ENCODE results near the gene GNAO1.
"Not testable (repeated sequence)": the region's sequence is repeated elsewhere in the genome, so short reads cannot be mapped to it uniquely, and the experiment has no call there.

GNAO1 gene

DNA sequence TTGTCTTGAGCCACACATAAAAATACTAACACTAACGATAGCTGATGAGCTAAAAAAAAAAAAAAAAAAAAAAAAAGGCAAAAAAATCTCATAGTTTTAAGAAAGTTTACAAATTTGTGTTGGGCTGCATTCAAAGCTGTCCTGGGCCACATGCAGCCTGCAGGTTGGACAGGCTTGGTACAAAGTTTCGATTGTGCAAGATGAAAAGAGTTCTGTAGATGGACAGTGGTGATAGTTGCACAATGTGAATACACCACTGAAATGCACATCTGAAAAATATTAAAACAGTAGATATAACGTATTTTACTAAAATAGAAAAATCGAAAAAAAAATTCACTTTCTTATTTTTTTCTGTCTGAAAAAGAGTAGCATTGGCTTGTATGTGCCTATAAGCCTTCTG, 191.2 kb downstream of the GNAO1 start:
- no peak overlapping the region for H3K4me3 ChIP-seq (ENCODE audit: low read depth, low read length)
- H3K9ac ChIP-seq (ENCODE audit: low read depth, low read length), result no peak overlapping the region
- H3K9me3 ChIP-seq (ENCODE audit: control insufficient read depth, insufficient read depth, low read length), result peaks cover 13% of the 10 kb centered on the region
- H3K27me3 ChIP-seq (ENCODE audit: control insufficient read depth, insufficient read depth, low read length), result no peaks in the 10 kb centered on the region
- H3K27ac ChIP-seq (ENCODE audit: low read depth, low read length), result no peak overlapping the region
- H3K36me3 ChIP-seq (ENCODE audit: control insufficient read depth, insufficient read depth, low read length), result peaks cover 18% of the 10 kb centered on the region; the same call in 1 of the 2 replicates
- H3K4me1 ChIP-seq (ENCODE audit: control insufficient read depth, insufficient read depth, low read length), result no peaks in the 10 kb centered on the region

DNA sequence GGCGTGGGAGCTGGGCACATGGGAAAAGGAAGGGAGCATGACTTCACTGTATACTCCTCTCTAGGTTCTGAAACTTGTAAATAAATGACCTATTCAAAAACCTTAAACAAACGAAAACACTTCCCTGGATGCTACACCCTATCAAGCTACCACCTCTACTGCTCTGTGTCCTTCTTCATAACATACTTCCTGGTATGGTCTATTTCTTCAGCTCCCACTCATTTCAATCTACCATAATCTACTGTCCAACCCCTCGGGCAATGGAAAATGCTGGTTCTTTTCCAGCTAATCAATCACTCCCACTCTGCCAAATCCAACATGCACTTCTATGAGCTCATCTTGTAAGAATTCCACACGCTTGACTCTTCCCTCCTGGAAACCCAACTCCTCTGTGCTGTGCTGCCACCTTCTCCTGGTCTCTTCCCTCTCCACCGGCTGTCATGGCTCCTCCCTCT, 191.6 kb downstream of the GNAO1 start:
- Histone ChIP-seq H3K27ac (ENCODE audit: low read depth, low read length) (no peak overlapping the region), H3K9ac (ENCODE audit: low read depth, low read length) (no peak overlapping the region), H3K9me3 (ENCODE audit: control insufficient read depth, insufficient read depth, low read length) (peaks cover 13% of the 10 kb centered on the region), H3K27me3 (ENCODE audit: control insufficient read depth, insufficient read depth, low read length) (no peaks in the 10 kb centered on the region), H3K4me3 (ENCODE audit: low read depth, low read length) (no peak overlapping the region), H3K36me3 (ENCODE audit: control insufficient read depth, insufficient read depth, low read length) (peaks cover 20% of the 10 kb centered on the region; the same call in 1 of the 2 replicates), H3K4me1 (ENCODE audit: control insufficient read depth, insufficient read depth, low read length) (no peaks in the 10 kb centered on the region)

DNA sequence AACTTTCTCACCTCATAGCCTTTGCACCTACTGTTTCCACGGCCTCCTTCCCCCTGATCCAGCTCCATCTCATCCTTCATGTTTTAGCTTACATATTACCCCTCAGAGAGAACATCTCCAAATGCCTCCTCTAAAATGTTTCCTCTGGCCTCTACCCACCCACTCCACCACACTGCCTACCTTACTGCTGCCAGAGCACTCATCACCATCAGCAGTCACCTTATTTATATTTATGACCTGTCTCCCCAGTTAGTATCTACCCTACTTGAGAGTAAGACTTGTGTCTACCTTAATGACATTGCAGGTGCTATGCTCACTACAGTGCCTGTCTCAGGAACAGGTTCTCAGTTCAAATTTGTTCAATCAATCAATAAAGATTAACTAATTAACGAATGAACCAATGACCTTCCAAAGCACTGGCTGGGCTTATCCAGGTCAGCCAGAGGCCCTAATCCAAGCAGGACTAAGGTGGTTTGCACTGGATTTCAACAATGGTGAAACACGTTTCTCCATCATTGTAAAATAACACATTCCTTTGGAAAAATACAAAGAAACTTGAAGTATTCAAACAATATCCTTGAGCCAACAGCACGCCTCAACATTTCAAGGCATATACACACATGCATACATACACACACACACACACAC, 192.9 kb downstream of the GNAO1 start:
- Histone ChIP-seq H3K4me3 (ENCODE audit: low read depth, low read length) (no peak overlapping the region), H3K9me3 (ENCODE audit: control insufficient read depth, insufficient read depth, low read length) (peaks cover 13% of the 10 kb centered on the region), H3K4me1 (ENCODE audit: control insufficient read depth, insufficient read depth, low read length) (no peaks in the 10 kb centered on the region), H3K36me3 (ENCODE audit: control insufficient read depth, insufficient read depth, low read length) (peaks cover 28% of the 10 kb centered on the region), H3K27ac (ENCODE audit: low read depth, low read length) (no peak overlapping the region), H3K27me3 (ENCODE audit: control insufficient read depth, insufficient read depth, low read length) (no peaks in the 10 kb centered on the region), H3K9ac (ENCODE audit: low read depth, low read length) (no peak overlapping the region)

DNA sequence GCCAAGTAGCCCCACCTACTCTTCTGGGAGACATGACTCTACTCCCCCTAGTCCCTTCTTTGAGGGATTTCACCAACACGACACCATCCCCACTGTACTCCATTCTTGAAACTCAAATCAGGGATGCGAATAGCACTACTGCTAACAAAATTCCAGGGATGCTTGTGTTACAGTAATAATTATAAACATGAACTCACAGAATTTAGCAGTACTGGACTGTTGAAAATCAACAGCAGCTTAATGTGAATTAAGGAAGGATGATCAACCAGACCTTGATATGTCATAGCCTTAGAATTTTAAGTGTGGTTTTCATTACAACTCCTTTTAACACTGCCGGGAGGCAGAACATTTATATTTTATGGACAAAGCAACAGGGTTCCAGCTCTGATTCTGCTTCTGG, 196.1 kb downstream of the GNAO1 start:
- Histone ChIP-seq H3K4me1 (ENCODE audit: control insufficient read depth, insufficient read depth, low read length) (no peaks in the 10 kb centered on the region), H3K4me3 (ENCODE audit: low read depth, low read length) (no peak overlapping the region), H3K9me3 (ENCODE audit: control insufficient read depth, insufficient read depth, low read length) (peaks cover 4% of the 10 kb centered on the region), H3K27me3 (ENCODE audit: control insufficient read depth, insufficient read depth, low read length) (no peaks in the 10 kb centered on the region), H3K9ac (ENCODE audit: low read depth, low read length) (no peak overlapping the region), H3K36me3 (ENCODE audit: control insufficient read depth, insufficient read depth, low read length) (peaks cover 21% of the 10 kb centered on the region), H3K27ac (ENCODE audit: low read depth, low read length) (no peak overlapping the region)

DNA sequence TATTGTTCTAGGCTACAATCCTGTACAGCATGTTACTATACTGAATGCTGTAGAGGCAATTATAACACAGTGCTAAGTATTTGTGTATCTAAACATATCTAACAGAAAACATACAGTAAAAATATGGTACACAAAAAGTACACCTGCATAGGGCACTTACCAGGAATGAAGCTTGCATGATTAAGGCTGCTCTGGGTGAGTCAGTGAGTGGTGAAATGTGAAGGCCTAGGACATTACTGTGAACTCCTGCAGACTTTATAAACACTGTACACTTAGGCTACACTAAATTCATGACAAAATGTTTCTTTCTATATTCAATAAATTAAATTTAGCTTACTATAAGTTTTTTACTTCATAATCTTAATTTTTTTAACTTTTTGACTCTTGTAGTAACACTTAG, 196.9 kb downstream of the GNAO1 start:
- no peak overlapping the region for H3K9ac ChIP-seq (ENCODE audit: low read depth, low read length)
- peaks cover 4% of the 10 kb centered on the region for H3K9me3 ChIP-seq (ENCODE audit: control insufficient read depth, insufficient read depth, low read length)
- no peak overlapping the region for H3K4me3 ChIP-seq (ENCODE audit: low read depth, low read length)
- H3K27ac ChIP-seq (ENCODE audit: low read depth, low read length), result no peak overlapping the region
- H3K4me1 ChIP-seq (ENCODE audit: control insufficient read depth, insufficient read depth, low read length), result no peaks in the 10 kb centered on the region
- no peaks in the 10 kb centered on the region for H3K27me3 ChIP-seq (ENCODE audit: control insufficient read depth, insufficient read depth, low read length)
- peaks cover 21% of the 10 kb centered on the region for H3K36me3 ChIP-seq (ENCODE audit: control insufficient read depth, insufficient read depth, low read length)

DNA sequence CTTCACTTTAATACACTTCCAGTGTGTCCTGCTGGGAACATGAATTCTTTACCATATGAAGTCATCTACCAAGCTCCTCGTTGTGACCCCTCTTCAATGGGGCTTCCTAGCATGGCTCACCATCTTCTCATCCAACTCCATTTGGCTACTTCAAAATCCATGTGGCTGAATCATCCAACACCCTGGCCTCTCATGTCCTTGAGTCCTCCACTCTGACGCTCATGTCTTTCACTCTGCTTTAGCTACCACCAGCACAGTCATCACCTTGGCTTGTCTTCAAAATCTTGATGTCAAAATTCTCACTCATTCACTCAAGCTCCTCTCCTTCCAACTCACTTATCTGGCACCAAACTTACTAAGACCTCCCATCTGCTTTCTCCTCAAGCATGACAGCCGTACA, 198.3 kb downstream of the GNAO1 start:
- Histone ChIP-seq H3K9me3 (ENCODE audit: control insufficient read depth, insufficient read depth, low read length) (peaks cover 4% of the 10 kb centered on the region), H3K36me3 (ENCODE audit: control insufficient read depth, insufficient read depth, low read length) (peaks cover 21% of the 10 kb centered on the region), H3K9ac (ENCODE audit: low read depth, low read length) (no peak overlapping the region), H3K4me3 (ENCODE audit: low read depth, low read length) (no peak overlapping the region), H3K27me3 (ENCODE audit: control insufficient read depth, insufficient read depth, low read length) (no peaks in the 10 kb centered on the region), H3K27ac (ENCODE audit: low read depth, low read length) (no peak overlapping the region), H3K4me1 (ENCODE audit: control insufficient read depth, insufficient read depth, low read length) (no peaks in the 10 kb centered on the region)

DNA sequence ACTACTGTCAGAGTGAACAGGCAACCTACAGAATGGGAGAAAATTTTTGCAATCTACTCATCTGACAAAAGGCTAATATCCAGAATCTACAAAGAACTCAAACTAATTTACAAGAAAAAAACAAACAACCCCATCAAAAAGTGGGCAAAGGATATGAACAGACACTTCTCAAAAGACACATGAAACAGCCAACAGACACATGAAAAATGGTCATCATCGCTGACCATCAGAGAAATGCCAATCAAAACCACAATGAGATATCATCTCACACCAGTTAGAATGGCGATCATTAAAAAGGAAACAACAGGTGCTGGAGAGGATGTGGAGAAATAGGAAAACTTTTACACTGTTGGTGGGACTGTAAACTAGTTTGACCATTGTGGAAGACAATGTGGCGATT, 205.4 kb downstream of the GNAO1 start:
- H3K36me3 ChIP-seq (ENCODE audit: control insufficient read depth, insufficient read depth, low read length), result peaks cover 13% of the 10 kb centered on the region; the same call in 1 of the 2 replicates
- H3K4me3 ChIP-seq (ENCODE audit: low read depth, low read length); H3K27me3 ChIP-seq (ENCODE audit: control insufficient read depth, insufficient read depth, low read length); H3K9ac ChIP-seq (ENCODE audit: low read depth, low read length); H3K9me3 ChIP-seq (ENCODE audit: control insufficient read depth, insufficient read depth, low read length); H3K4me1 ChIP-seq (ENCODE audit: control insufficient read depth, insufficient read depth, low read length); H3K27ac ChIP-seq (ENCODE audit: low read depth, low read length): not testable (repeated sequence)

DNA sequence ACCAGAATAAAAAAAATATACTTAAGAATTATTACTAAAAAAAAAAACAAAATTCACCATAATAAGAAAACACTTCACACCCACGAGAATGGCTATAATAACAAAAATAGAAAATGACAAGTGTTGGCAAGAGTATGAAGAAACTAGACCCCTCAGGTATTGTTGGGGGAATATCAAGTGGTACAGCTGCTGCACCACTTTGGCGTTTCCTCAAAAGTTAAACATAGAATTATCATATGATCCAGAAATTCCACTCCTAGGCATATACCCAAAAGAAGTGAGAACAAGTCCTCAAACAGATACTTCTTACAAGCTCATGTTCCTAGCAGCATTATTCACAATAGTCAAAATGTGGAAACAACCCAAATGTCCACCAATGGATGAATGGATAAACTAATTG, 207.8 kb downstream of the GNAO1 start:
- Histone ChIP-seq H3K27me3 (ENCODE audit: control insufficient read depth, insufficient read depth, low read length) (no peaks in the 10 kb centered on the region), H3K9me3 (ENCODE audit: control insufficient read depth, insufficient read depth, low read length) (no peaks in the 10 kb centered on the region), H3K9ac (ENCODE audit: low read depth, low read length) (no peak overlapping the region), H3K27ac (ENCODE audit: low read depth, low read length) (no peak overlapping the region), H3K36me3 (ENCODE audit: control insufficient read depth, insufficient read depth, low read length) (peaks cover 32% of the 10 kb centered on the region), H3K4me3 (ENCODE audit: low read depth, low read length) (no peak overlapping the region), H3K4me1 (ENCODE audit: control insufficient read depth, insufficient read depth, low read length) (no peaks in the 10 kb centered on the region)

DNA sequence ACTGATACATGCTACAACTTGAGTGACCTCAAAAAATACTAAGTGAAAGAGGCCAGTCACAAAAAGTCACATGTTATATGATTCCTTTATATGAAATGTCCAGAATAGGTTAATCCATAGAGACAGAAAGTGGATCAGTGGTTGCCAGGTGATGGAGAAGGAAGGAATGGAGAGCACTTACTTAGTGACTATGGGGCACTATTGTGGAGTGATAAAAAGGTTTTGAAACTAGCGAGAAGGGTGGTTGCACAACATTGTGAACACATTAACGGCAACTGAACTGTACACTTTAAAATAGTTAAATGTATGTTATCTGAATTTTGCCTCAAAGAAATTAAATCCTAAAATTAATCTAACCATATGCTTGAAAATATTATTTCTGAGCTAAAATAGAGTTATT, 208.2 kb downstream of the GNAO1 start:
- Histone ChIP-seq H3K27ac (ENCODE audit: low read depth, low read length) (no peak overlapping the region), H3K36me3 (ENCODE audit: control insufficient read depth, insufficient read depth, low read length) (peaks cover 36% of the 10 kb centered on the region), H3K4me3 (ENCODE audit: low read depth, low read length) (no peak overlapping the region), H3K9me3 (ENCODE audit: control insufficient read depth, insufficient read depth, low read length) (no peaks in the 10 kb centered on the region), H3K4me1 (ENCODE audit: control insufficient read depth, insufficient read depth, low read length) (no peaks in the 10 kb centered on the region), H3K9ac (ENCODE audit: low read depth, low read length) (no peak overlapping the region), H3K27me3 (ENCODE audit: control insufficient read depth, insufficient read depth, low read length) (no peaks in the 10 kb centered on the region)

DNA sequence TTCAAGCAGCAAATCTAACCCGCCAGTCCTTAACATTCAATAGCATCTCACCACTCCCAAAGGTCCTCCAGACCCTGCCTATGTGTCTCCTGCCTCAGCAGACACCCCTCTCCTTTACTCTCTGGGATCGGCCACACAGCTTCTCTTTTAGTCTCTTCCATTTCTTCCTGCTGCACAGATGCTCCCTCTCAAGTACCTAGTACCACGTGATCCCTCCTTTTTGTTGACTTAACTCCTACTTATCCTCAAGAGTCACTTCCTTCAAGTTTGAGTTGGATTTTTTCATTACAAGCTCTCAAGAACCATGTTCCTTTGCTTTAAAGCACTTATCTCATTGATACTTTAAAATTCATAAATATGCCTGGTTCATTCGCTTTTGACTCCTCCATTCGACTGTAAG, 209.2 kb downstream of the GNAO1 start:
- Histone ChIP-seq H3K4me1 (ENCODE audit: control insufficient read depth, insufficient read depth, low read length) (no peaks in the 10 kb centered on the region), H3K27ac (ENCODE audit: low read depth, low read length) (no peak overlapping the region), H3K27me3 (ENCODE audit: control insufficient read depth, insufficient read depth, low read length) (no peaks in the 10 kb centered on the region), H3K4me3 (ENCODE audit: low read depth, low read length) (no peak overlapping the region), H3K36me3 (ENCODE audit: control insufficient read depth, insufficient read depth, low read length) (peaks cover 43% of the 10 kb centered on the region), H3K9ac (ENCODE audit: low read depth, low read length) (no peak overlapping the region), H3K9me3 (ENCODE audit: control insufficient read depth, insufficient read depth, low read length) (no peaks in the 10 kb centered on the region)

DNA sequence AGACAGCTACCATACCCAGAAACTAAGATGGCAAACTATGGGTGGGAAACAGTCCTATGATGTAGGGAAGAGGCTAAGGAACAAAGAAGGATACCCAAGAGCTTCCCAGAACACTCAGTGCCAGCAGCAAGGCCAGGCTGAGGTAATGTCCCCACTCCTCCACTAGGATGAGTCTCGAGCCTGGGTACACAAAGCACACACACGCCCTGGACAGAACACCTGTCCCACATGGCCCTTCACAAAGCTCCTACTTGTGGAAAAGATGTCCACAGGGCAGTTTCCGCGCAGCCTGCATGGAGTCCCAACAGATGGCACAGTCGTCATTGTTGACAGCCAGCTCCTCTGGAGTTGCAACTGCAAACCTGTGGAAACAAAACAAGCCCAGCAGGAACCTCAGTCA, 210.2 kb downstream of the GNAO1 start:
- H3K27ac ChIP-seq (ENCODE audit: low read depth, low read length), result no peak overlapping the region
- H3K4me1 ChIP-seq (ENCODE audit: control insufficient read depth, insufficient read depth, low read length), result no peaks in the 10 kb centered on the region
- H3K36me3 ChIP-seq (ENCODE audit: control insufficient read depth, insufficient read depth, low read length), result peaks cover 43% of the 10 kb centered on the region
- no peak overlapping the region for H3K9ac ChIP-seq (ENCODE audit: low read depth, low read length)
- no peak overlapping the region for H3K4me3 ChIP-seq (ENCODE audit: low read depth, low read length)
- H3K27me3 ChIP-seq (ENCODE audit: control insufficient read depth, insufficient read depth, low read length), result no peaks in the 10 kb centered on the region
- no peaks in the 10 kb centered on the region for H3K9me3 ChIP-seq (ENCODE audit: control insufficient read depth, insufficient read depth, low read length)
